Body of pancreas (tissue), 4 donors: ENCODE data around the gene SLC4A8.

Experiments used
- POLR2A ChIP-seq, 3 donors: fragments of 450-650 bp; IDR thresholded peaks; one replicate each; pipeline ENCODE4 v1.6.1; 2016; ENCODE audit warnings: antibody characterized with exemption in 3 of 3, mild to moderate bottlenecking in 2 of 3
- TF ChIP-seq, protein P1 (sequence below), 7 experiments: fragments of 450-650 bp in 4 of 7; fragments of 200-600 bp in 3 of 7; sonication (generic) in 3 of 7; IDR thresholded peaks; one replicate each; pipeline ENCODE4 v1.5.1; 2016 to 2019; ENCODE audit warnings: antibody characterized with exemption in 7 of 7

DNA sequence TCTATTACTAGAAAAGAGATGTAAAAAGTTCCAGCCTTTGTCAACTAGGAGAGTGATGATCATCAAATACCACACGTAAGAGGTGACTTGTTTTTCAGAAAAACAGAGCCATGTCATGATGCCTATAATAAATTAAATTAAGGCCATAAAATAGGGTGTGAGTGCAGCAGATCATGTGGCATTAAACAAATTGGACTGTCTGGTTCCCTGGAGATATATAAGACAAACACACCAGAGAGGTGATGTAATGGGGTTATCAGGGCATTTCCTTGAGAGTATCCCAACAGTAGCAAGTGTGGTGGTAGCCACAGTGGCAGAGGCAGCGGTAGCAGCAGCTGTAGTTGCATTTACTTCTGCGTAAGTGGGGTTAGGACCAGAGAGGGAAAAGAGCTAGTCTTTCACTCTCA lies 18.8 kb upstream of the SLC4A8 start:
- TF ChIP-seq, protein P1, sequence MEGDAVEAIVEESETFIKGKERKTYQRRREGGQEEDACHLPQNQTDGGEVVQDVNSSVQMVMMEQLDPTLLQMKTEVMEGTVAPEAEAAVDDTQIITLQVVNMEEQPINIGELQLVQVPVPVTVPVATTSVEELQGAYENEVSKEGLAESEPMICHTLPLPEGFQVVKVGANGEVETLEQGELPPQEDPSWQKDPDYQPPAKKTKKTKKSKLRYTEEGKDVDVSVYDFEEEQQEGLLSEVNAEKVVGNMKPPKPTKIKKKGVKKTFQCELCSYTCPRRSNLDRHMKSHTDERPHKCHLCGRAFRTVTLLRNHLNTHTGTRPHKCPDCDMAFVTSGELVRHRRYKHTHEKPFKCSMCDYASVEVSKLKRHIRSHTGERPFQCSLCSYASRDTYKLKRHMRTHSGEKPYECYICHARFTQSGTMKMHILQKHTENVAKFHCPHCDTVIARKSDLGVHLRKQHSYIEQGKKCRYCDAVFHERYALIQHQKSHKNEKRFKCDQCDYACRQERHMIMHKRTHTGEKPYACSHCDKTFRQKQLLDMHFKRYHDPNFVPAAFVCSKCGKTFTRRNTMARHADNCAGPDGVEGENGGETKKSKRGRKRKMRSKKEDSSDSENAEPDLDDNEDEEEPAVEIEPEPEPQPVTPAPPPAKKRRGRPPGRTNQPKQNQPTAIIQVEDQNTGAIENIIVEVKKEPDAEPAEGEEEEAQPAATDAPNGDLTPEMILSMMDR (IDR thresholded peaks at IDR 0.05), result no peak
- TF ChIP-seq POLR2A (IDR thresholded peaks at IDR 0.05), result no peak
